Tibial artery (tissue), 4 donors: ENCODE measurements around the gene OR6C2.
"Not testable (repeated sequence)": the region's sequence is repeated elsewhere in the genome, so short reads cannot be mapped to it uniquely, and the experiment has no call there.

Source experiments
- DNase-seq, 2 donors: peaks; one replicate each; pipeline ENCODE4 v3.0.0-alpha.2; 2019
- H3K27ac ChIP-seq, 2 donors: fragments of 200-600 bp; sonication (generic) in 1 of 2; 1 replicate in 1 of 2; 2 replicates in 1 of 2; pipeline ENCODE4 v1.5.1; 2018 to 2019; ENCODE audit warnings: mild to moderate bottlenecking in 1 of 2
- H3K27me3 ChIP-seq, 2 donors: fragments of 200-600 bp; sonication (generic) in 1 of 2; one replicate each; pipeline versions ENCODE4 v1.5.1 to v1.6.0; 2016 to 2019
- H3K36me3 ChIP-seq, 3 donors: fragments of 200-600 bp; sonication (generic) in 2 of 3; one replicate each; pipeline ENCODE4 v1.5.1; 2016 to 2019; ENCODE audit warnings: mild to moderate bottlenecking in 2 of 3
- H3K4me1 ChIP-seq, 4 donors: fragments of 200-600 bp; sonication (generic) in 2 of 4; 1 replicate in 3 of 4; 2 replicates in 1 of 4; pipeline ENCODE4 v1.5.1; 2016 to 2019
- H3K4me3 ChIP-seq, 2 donors: fragments of 200-600 bp; sonication (generic) in 1 of 2; 1 replicate in 1 of 2; 2 replicates in 1 of 2; pipeline ENCODE4 v1.5.1; 2018 to 2019; ENCODE audit warnings: mild to moderate bottlenecking in 2 of 2
- H3K9me3 ChIP-seq, 3 donors: fragments of 200-600 bp; sonication (generic) in 1 of 3; one replicate each; pipeline ENCODE4 v1.5.1; 2016 to 2019
- intact Hi-C: fragments of 100-400 bp; cut with DNase I; formaldehyde crosslinking; loops from one replicate; pipeline ENCODE4 v1.15.0; 2023; ENCODE audit warnings: low total_unique reads
- TF ChIP-seq, protein P1 (sequence below), 2 experiments: fragments of 200-600 bp in 1 of 2; fragments of 450-650 bp in 1 of 2; IDR thresholded peaks; one replicate each; pipeline ENCODE4 v1.5.1; 2017 to 2019; ENCODE audit warnings: antibody characterized with exemption in 2 of 2, mild to moderate bottlenecking in 1 of 2, moderate library complexity in 1 of 2

OR6C2 gene

GRCh38 chr12:55443776-55444175 lies at the start of gene OR6C2:
TSS of gene OR6C2 (plus strand) at chr12:55444076. CDS start at chr12:55452214, 8,138 bp downstream.
- TF ChIP-seq, protein P1, sequence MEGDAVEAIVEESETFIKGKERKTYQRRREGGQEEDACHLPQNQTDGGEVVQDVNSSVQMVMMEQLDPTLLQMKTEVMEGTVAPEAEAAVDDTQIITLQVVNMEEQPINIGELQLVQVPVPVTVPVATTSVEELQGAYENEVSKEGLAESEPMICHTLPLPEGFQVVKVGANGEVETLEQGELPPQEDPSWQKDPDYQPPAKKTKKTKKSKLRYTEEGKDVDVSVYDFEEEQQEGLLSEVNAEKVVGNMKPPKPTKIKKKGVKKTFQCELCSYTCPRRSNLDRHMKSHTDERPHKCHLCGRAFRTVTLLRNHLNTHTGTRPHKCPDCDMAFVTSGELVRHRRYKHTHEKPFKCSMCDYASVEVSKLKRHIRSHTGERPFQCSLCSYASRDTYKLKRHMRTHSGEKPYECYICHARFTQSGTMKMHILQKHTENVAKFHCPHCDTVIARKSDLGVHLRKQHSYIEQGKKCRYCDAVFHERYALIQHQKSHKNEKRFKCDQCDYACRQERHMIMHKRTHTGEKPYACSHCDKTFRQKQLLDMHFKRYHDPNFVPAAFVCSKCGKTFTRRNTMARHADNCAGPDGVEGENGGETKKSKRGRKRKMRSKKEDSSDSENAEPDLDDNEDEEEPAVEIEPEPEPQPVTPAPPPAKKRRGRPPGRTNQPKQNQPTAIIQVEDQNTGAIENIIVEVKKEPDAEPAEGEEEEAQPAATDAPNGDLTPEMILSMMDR (IDR thresholded peaks at IDR 0.05): no peak
- peaks cover 0 to 4% (median 0%) of the 10 kb centered on the region in 3 donors for H3K9me3 ChIP-seq

GRCh38 chr12:55396326-55396725 lies 47.5 kb upstream of the OR6C2 start:
- DNase-seq: no peak
- Histone ChIP-seq H3K4me3 (no peak overlapping the region), H3K9me3 (no peaks in the 10 kb centered on the region), H3K27ac (no peak overlapping the region), H3K36me3 (no peaks in the 10 kb centered on the region), H3K27me3 (no peaks in the 10 kb centered on the region), H3K4me1 (no peaks in the 10 kb centered on the region)
- intact Hi-C loops: no loop called here
- TF ChIP-seq, protein P1 (IDR thresholded peaks at IDR 0.05): no peak

More at GRCh38 chr12:55443776-55444175, at the start of gene OR6C2:
- Histone ChIP-seq H3K4me3 (no peak within 1 kb of the TSS), H3K36me3 (no peaks in the 10 kb centered on the region), H3K27ac (no peak within 1 kb of the TSS), H3K27me3 (no peaks in the 10 kb centered on the region), H3K4me1 (no peaks in the 10 kb centered on the region)
- no peak for DNase-seq
- intact Hi-C loops: no loop called here

GRCh38 chr12:55400229-55400628 lies 43.6 kb upstream of the OR6C2 start, which contains the start of gene OR6C65:
TSS of gene OR6C65 (plus strand) at chr12:55400529. CDS start at chr12:55400529, 0 bp downstream.
- Histone ChIP-seq H3K36me3 (no peaks in the 10 kb centered on the region), H3K27me3 (no peaks in the 10 kb centered on the region), H3K27ac (no peak within 1 kb of the TSS), H3K9me3 (no peaks in the 10 kb centered on the region), H3K4me3 (no peak within 1 kb of the TSS), H3K4me1 (no peaks in the 10 kb centered on the region)
- TF ChIP-seq, protein P1 (IDR thresholded peaks at IDR 0.05): no peak
- no peak for DNase-seq
- intact Hi-C loops: no loop called here

- Histone ChIP-seq H3K4me1 (no peaks in the 10 kb centered on the region), H3K27ac (no peak overlapping the region), H3K4me3 (no peak overlapping the region), H3K36me3 (no peaks in the 10 kb centered on the region), H3K27me3 (no peaks in the 10 kb centered on the region), H3K9me3 (no peaks in the 10 kb centered on the region)
- DNase-seq: no peak
- TF ChIP-seq, protein P1 (IDR thresholded peaks at IDR 0.05): no peak
- intact Hi-C loops: no loop called here
Measured at GRCh38 chr12:55407866-55408265, 36.0 kb upstream of the OR6C2 start.

DNA sequence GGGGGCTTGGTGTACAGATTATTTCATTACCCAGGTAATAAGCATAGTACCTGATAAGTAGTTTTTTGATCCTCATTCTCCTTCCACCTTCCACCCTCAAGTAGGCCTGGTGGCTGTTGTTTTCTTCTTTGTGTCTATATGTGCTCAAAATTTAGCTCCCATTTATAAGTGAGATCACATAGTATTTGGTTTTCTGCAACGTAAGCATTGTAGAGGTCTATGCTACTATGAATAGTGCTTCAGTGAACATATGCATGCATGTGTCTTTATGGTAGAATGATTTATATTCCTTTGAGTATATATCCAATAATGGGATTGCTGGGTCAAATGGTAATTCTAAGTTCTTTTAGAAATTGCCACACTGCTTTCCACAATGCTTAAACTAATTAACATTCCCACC lies 34.7 kb upstream of the OR6C2 start:
- H3K4me1 ChIP-seq, DNase-seq, H3K27ac ChIP-seq, H3K9me3 ChIP-seq, H3K4me3 ChIP-seq, intact Hi-C loops, H3K27me3 ChIP-seq, H3K36me3 ChIP-seq: not testable (repeated sequence)

GRCh38 chr12:55412138-55412537 lies 31.7 kb upstream of the OR6C2 start:
- H3K4me1 ChIP-seq, DNase-seq, H3K27ac ChIP-seq, H3K4me3 ChIP-seq, H3K9me3 ChIP-seq, H3K27me3 ChIP-seq, intact Hi-C loops, H3K36me3 ChIP-seq: not testable (repeated sequence)

DNA sequence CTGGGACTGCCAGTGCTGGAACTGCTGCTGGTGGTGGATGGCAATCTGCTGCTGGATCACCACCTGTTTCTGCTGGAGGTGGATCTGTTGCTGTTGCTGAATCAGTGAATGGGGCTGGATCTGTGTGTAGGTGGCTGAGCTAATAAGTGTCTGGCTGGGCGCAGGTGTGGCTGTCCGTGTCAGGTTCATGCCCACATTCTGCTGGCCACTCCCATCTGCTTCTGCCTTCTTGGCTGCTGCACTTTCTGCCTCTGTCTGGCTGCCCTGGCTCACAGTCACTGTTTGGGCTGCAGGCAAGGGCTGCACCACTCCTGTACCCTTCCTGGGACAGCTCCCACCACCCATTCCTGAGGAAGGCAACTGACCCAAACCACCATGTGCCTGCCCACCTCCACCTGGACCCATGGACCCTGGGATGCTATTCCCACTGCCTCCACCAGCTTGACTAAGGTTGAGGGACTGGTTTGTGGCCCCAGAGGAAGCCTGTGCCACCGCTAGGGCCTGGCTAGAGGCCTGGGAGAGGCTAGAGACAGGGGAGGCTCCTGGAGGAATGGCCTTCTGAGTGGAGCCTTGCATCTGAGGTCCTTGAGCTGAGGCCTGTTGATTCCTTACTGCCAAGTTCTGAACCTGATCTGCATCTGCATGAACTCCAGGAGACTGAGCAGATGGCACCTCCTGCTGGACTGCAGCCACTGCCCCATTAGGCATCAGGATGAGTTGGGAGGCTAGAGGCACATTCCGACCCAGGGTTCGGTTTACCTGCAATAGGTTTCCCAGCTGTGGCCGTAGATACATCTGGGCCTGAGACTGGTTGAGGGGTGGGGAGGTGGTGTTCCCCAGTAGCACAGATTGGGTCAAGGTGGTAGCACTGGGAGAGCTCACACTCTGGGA lies 30.1 kb upstream of the OR6C2 start:
- H3K36me3 ChIP-seq, intact Hi-C loops, H3K4me1 ChIP-seq, H3K27ac ChIP-seq, H3K27me3 ChIP-seq, DNase-seq, H3K4me3 ChIP-seq, H3K9me3 ChIP-seq: not testable (repeated sequence)

GRCh38 chr12:55414396-55414823 lies 29.5 kb upstream of the OR6C2 start:
- H3K4me1 ChIP-seq, H3K27me3 ChIP-seq, H3K9me3 ChIP-seq, H3K4me3 ChIP-seq, DNase-seq, H3K36me3 ChIP-seq, H3K27ac ChIP-seq, intact Hi-C loops: not testable (repeated sequence)

- intact Hi-C loops, H3K27ac ChIP-seq: not testable (repeated sequence)
Measured at GRCh38 chr12:55414889-55415288, 29.0 kb upstream of the OR6C2 start.

More at GRCh38 chr12:55414889-55415288, 29.0 kb upstream of the OR6C2 start:
- H3K27me3 ChIP-seq, H3K9me3 ChIP-seq, H3K4me1 ChIP-seq, H3K4me3 ChIP-seq, H3K36me3 ChIP-seq, DNase-seq: not testable (repeated sequence)
